NOMO-1 (cell line): ENCODE results near the gene AGPAT4.
"Not testable (repeated sequence)": the region's sequence is repeated elsewhere in the genome, so short reads cannot be mapped to it uniquely, and the experiment has no call there.

ENCODE experiments used
- DNase-seq, 2 experiments: peaks; one replicate each; lab custom pipeline; 2025; ENCODE audit not compliant: unreplicated experiment in 2 of 2; lab: John Stamatoyannopoulos, UW

AGPAT4 gene

GRCh38 chr6:161210857-161211256, 63.0 kb downstream of the AGPAT4 start:
- no peak for DNase-seq

DNA sequence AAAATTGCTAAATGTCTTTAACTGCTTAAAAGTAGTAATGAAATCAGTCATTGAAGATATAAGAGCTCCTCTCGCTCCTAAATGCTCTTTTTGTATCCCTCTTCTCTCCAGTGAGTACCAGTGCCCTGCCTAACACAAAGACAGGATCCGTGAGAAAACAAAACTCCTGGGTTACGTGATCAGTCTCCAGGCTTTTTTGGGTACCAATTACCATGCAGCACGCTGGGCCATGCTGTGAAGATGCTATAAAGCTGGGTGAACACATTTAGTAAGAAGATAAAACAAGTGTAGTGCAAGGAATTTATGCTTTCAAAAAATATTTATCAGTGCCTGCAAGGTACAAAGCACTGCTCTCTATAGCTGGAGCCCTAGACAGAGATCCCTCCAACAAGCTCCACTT, 66.7 kb downstream of the AGPAT4 start:
- no peak for DNase-seq

GRCh38 chr6:161204866-161205557, 68.8 kb downstream of the AGPAT4 start:
- DNase-seq = no peak

- DNase-seq = peak; percentile 36 to 42
These were observed 73.1 kb downstream of the AGPAT4 start for GRCh38 chr6:161200610-161201370.

DNA sequence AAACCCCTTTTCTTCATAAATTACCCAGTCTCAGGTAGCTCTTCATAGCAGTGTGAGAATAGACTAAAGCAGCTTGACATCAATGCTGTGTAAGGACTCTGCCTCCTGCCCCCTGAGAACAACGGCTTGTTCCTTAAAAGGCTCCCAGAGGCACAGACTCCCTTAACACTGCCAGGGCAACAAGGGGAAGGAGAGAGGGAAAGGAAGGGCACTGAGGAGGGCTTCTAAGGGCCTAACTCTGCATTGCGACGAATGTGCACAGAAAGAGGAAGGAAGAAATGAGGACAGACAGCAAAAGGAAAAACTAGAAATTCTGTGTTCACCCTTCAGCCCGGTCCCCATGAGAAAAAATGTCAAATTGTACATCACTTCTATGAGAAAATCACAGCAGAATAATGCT, 74.0 kb downstream of the AGPAT4 start:
- peak; percentile 28 to 64 for DNase-seq

DNA sequence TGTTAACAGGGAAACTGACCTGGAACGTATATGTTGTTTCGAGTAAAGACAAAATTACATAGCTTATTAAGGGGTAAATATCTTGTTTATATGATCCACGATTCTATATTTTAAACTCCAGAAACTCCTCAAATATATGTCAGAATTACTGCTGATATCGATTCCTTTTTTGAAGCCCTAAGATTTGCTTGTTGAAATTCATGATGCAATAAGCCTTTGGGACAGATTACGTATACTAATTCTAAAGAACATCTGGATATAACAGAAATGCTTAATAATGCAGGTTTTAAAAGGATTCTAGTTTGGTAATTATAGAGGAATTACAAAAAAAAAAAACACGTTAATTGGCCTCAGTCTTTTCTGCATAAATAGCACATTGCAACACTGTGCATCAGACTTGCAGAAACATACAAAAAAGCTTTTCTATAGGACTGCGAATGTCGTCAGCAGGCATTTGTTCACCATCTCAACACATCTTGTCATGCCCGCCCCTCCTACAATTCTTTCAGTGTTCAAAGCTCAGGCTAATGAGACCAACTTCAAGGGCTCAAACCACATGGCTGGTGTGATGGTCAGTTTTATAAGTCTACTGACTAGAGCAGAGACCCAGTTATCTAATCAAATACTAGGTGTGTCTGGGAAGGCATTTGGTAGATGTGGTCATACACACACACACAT, 74.9 kb downstream of the AGPAT4 start:
- DNase-seq = peak in 1 of 2 experiments; percentile 41

DNA sequence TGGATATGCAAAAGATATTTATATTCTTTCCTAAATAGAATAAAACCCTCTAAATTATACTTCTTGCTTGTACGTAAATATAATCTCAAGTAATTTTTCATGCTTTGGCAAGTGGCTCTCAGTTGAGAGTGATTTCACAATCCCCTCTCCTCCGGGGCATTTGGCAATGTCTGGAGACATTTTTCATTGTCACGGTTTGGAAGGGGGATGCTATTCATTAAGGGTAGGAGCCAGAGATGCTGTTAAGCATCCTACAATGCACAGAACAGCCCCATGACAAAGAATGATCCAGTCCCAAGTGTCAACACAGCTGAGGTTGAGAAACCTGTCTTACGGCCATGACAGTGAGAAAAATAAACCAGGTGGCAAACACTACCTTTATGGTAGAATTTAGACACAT, 75.7 kb downstream of the AGPAT4 start:
- DNase-seq = peak in 1 of 2 experiments; percentile 66

DNA sequence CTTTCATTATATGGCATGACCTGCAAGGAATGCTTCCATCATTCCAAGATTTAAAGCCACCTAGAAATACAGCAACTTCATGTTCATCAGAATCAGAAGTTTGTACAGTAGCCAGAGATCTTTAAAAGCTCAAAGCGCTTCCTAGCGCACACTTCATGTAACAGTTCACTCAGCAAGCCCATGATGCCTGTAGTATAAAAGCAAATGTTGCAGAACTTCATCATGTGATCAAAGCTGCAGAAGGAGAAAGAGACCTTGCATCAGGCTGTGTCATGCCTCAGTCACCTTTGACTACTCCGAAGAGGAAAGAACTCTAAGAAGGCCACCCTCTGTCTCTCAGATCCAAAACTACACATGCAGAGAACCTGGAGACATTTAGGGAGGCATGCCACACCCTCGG, 78.5 kb downstream of the AGPAT4 start:
- no peak for DNase-seq

GRCh38 chr6:161194374-161194773, 79.5 kb downstream of the AGPAT4 start:
- DNase-seq = no peak

DNA sequence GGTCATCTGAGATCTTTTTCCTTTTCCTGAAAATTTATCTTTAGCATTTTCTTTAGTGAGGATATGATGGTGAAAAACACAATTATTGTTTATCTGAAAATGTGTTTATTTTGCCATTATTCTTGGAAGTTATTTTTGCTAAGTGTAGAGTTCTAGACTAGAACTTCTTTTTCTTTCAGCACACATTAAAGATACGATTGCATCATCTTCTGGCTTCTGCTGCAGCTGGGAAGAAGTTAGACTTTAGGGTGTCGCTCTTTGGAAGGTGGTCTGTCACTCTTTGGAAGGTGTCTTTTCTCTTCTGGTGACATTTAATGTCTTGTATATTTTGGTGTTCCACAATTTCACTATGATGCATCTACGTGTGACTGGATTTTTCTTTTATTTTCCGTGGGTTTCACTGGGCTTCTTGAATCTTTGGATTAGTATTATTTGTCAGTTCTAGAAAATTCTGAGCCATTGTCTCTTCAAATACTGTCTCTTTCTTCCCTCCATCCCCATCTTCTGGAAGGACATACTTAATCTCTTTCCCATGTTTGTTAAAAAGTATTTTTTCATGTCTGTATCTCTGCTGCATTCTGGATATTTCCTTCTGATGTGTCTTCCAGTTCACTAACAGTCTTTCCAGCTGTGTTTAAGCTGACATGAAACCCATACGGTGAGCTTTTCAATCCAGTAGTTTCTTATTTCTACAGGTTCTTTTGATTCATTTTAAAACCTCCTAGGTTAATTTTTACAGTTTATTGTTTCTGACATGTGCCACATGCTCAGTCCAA, 81.0 kb downstream of the AGPAT4 start:
- no peak for DNase-seq

DNA sequence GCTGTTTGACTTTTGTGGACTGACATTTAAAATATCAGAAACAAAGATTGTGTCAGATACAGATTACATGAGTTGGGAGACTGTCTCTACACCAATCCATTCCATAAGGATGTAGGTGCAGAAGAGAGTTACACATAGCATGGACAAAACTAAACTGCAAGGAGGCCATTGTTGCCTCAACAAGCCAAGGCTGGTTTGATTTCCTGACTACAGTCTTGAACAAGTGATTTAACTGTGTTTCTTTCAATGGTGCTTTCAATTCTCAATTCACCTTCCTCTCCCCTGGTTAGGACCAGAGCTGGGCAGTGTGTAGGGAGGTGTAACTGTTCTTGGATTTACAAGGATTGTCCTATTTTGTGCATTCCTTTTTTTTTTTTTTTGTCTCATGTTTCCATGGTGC, 82.2 kb downstream of the AGPAT4 start:
- no peak for DNase-seq

- DNase-seq = no peak
These were observed 82.9 kb downstream of the AGPAT4 start for GRCh38 chr6:161191007-161191406.

- DNase-seq = no peak
These were observed 84.0 kb downstream of the AGPAT4 start for GRCh38 chr6:161189891-161190290.

DNA sequence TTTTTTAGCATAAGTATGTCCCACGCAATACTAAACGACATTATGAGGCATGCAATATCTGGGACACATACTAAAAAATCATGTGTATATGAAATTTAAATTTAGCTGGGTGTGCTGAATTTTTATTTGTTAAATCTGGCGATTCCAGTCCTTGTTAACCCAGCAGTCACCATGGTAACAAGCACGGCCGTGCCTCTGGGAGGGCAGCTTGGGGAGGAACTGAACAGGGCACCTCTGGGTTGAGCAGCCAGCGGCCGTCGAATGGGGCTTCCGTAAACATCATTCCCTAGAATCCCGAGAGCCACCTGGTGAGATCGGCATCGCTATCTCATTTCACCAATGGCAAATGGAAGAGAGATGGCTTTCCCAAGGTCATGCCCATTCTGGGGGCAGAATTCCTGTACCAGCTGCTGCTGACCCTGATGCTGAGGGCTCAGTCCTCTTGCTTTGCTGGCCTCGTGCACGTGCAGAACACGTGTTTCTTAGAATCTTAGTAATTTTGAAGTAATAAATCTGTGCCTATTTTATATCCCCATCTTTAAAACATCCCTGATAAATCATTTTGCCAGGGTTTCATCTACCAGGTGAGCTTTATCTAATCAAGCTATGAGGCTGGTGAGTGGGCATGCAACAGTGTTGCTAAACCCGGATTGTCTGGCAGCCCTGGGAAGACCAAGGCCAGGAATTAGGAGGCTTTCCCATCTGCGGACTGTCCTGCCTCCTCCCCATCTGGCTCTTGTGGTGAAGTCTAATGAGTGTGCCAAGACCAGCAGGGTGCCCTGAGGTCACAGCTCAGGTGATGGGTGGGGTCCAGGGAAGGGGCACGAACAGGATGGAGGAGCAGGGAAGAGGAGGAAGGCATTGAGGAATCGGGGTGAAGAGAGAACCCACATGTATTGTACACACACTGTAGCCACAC, 85.1 kb downstream of the AGPAT4 start:
- DNase-seq = no peak

DNA sequence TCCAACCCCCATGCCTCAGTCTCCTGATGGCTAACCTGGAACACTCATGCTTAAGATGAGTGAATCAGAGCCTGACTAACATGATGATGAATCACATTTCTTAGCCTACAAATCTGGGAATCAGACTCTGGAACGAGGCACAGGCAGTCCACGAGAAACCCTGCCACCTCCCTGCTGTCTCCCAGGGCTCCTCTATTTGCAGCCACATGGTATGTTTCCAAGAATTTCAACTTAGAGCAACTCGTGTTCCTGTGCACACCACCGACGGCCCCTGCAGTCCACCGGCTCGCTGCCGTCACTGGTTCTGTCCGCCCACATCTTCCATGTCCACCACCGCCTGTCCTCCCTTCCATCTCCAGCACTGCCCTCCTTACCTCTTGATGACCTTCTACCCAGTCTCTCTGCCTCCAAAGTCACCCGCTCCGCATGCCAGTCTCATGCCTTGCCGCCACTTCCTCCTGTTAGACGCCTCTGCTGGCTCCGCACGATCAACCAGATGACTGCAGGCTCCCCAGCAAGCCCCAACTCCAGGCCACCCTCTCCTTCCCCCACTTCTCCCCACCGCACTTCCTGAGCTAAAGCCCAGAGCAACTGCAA, 87.6 kb downstream of the AGPAT4 start:
- no peak for DNase-seq

- DNase-seq = no peak
These were observed 92.7 kb downstream of the AGPAT4 start for GRCh38 chr6:161181121-161181520.

- not testable (repeated sequence) for DNase-seq
These were observed 95.7 kb downstream of the AGPAT4 start for GRCh38 chr6:161178155-161178554.

GRCh38 chr6:161176428-161176827, 97.4 kb downstream of the AGPAT4 start:
- DNase-seq = not testable (repeated sequence)

GRCh38 chr6:161172769-161173168, 101.1 kb downstream of the AGPAT4 start:
- DNase-seq = not testable (repeated sequence)
